Retinal pigment epithelial cell (primary cell): ENCODE measurements around the gene GNAT3.

Experiments used
- DNase-seq: peaks from one replicate; pipeline ENCODE4 v3.0.0-alpha.2; 2010; ENCODE audit warnings: low read depth
- H3K4me3 ChIP-seq: 2 replicates; pipeline ENCODE4 v1.5.1; 2011; ENCODE audit warnings: mild to moderate bottlenecking, low read length, control low read depth, moderate library complexity
- TF ChIP-seq, protein P1 (sequence below): conservative IDR thresholded peaks from 2 replicates; pipeline ENCODE4 v1.5.1; 2011; ENCODE audit warnings: low read depth, low read length, control low read depth, inconsistent platforms

The GNAT3 gene

GRCh38 chr7:80511964-80512363 lies at the start of gene GNAT3:
Gene GNAT3, minus strand, starts transcription at chr7:80512064. Its CDS starts 138 bp downstream, at chr7:80511926.
- no peak for DNase-seq
- H3K4me3 ChIP-seq = no peak within 1 kb of the TSS
- TF ChIP-seq, protein P1, sequence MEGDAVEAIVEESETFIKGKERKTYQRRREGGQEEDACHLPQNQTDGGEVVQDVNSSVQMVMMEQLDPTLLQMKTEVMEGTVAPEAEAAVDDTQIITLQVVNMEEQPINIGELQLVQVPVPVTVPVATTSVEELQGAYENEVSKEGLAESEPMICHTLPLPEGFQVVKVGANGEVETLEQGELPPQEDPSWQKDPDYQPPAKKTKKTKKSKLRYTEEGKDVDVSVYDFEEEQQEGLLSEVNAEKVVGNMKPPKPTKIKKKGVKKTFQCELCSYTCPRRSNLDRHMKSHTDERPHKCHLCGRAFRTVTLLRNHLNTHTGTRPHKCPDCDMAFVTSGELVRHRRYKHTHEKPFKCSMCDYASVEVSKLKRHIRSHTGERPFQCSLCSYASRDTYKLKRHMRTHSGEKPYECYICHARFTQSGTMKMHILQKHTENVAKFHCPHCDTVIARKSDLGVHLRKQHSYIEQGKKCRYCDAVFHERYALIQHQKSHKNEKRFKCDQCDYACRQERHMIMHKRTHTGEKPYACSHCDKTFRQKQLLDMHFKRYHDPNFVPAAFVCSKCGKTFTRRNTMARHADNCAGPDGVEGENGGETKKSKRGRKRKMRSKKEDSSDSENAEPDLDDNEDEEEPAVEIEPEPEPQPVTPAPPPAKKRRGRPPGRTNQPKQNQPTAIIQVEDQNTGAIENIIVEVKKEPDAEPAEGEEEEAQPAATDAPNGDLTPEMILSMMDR = no peak

DNA sequence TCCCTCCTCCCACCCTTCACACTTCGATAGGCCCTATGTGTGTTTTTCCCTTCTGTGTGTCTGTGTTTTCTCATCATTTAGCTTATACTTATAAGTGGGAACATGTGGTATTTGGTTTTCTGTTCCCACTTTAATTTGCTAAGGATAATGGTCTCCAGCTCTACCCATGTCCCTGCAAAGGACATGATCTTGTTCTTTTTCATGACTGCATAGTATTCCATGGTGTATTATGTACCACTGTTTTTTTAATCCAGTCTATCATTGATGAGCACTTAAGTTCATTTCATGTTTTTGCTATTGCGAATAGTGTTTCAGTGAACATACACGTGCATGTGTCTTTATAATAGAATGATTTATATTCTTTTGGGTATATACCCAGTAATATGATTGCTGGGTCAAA lies 46.3 kb upstream of the GNAT3 start:
- no peak overlapping the region for H3K4me3 ChIP-seq
- TF ChIP-seq, protein P1 = no peak
- DNase-seq = no peak

GRCh38 chr7:80552031-80552694 lies 40.3 kb upstream of the GNAT3 start:
- no peak overlapping the region for H3K4me3 ChIP-seq
- TF ChIP-seq, protein P1 = no peak
- DNase-seq = no peak

GRCh38 chr7:80550005-80550404 lies 38.1 kb upstream of the GNAT3 start:
- no peak for DNase-seq
- H3K4me3 ChIP-seq = no peak overlapping the region

DNA sequence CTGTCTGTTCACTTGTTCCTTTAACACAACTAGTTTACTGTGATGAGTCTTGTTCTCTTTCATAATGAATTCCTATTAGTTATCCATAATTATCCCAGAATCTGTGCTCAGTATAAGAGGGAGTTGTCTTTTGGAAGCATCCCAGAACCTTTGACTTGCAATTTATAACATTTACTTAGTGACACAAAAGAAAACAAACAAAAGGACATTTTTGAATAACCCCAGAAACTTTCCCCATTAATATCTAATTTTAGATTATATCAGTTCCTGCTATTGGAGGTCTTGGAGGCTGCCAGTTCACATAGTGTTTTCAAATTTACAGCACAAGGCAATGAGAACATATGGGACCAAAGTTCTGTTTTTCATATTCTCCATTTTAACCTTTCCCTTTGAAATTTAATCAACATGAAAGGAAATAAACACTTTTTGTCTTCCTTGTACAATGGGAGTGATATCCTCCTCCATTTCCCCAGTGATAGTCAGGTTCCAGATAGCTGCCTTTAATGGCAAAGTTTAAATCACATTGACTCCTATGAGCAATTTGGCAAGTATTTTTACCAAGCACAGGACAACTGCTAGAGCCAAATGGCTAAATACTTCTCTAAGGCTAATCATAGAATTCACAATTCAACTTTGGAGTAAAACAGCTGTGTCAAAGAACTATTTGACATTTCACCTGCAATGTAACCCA lies 37.1 kb upstream of the GNAT3 start:
- TF ChIP-seq, protein P1 = no peak
- no peak overlapping the region for H3K4me3 ChIP-seq
- DNase-seq = no peak

More at GRCh38 chr7:80550005-80550404, 38.1 kb upstream of the GNAT3 start:
- TF ChIP-seq, protein P1 = no peak

DNA sequence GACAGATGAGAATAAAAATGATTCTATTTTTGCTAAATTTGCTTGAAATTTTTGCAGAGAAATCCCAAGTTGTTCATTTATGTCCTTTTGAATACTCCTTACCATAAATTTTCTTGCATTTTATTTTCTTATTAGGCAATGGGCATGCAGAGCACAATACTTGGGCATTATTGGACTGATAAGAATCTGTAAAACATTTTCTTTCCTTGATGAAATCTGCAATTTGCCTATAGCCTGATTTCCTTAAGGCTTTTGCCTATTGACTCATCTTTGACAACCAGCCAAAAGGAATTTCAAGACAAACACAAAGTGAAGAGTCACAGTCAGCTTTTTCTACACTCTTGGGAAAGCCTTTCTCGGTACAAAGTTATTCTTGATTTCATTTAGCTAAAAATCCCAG lies 30.5 kb upstream of the GNAT3 start:
- no peak overlapping the region for H3K4me3 ChIP-seq
- peak; percentile 47 for DNase-seq
- TF ChIP-seq, protein P1 = no peak

GRCh38 chr7:80540836-80541235 lies 29.0 kb upstream of the GNAT3 start:
- DNase-seq = no peak
- H3K4me3 ChIP-seq = no peak overlapping the region
- TF ChIP-seq, protein P1 = no peak
